ENCODE data around the gene CDC42SE1. TPM values are rescaled to one million over a fixed set of nuclear protein-coding genes. Genes with fewer than 3 reads are reported as not detected.

CDC42SE1 gene
- total RNA-seq, 4 donors from 2014 or later = 41.1 to 58.2 (median 49.6) TPM

DNA sequence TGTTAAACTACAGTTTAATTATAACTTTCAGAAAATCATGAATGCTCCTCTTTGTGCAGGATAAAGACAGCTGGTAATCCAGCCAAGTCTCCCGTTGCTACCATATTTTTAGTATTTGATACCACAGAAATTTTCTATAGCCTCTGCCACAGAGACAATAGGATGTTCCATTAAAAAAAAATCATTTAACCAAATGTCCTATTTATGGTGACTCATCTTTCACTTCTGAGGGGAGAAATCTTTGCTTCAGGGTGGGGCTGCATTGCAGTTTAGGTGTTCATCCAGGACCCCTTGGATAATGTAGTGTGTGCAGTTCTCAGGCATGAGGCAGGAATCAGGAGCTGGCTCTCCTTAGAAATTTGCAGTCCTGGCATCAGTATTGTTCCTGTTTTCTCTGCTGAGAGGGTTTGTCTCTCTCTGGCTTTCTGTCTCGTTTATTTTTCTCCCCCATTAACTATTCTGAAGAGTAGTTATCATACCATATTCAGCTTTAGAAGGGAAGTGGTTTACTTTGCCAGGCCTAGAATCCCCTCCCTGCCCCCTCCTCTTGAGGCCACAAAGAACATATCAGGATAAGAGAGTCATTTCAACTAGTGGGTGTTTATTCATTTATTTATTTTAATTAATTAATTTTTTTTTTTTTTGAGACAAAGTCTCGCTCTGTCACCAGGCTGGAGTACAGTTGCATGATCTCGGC is 48.1 kb downstream of the CDC42SE1 start:
- no peaks in the 10 kb centered on the region for H3K27me3 ChIP-seq
- peaks cover 35 to 52% (median 48%) of the 10 kb centered on the region in 4 donors for H3K4me1 ChIP-seq
- intact Hi-C loops (cut with DNase I) = no loop called here
- TF ChIP-seq EP300 (IDR thresholded peaks at IDR 0.05) (no peak), POLR2A (IDR thresholded peaks at IDR 0.05; ENCODE audit: low read depth) (no peak), POLR2AphosphoS5 (IDR thresholded peaks at IDR 0.05) (no peak)
- TF ChIP-seq, protein P1, sequence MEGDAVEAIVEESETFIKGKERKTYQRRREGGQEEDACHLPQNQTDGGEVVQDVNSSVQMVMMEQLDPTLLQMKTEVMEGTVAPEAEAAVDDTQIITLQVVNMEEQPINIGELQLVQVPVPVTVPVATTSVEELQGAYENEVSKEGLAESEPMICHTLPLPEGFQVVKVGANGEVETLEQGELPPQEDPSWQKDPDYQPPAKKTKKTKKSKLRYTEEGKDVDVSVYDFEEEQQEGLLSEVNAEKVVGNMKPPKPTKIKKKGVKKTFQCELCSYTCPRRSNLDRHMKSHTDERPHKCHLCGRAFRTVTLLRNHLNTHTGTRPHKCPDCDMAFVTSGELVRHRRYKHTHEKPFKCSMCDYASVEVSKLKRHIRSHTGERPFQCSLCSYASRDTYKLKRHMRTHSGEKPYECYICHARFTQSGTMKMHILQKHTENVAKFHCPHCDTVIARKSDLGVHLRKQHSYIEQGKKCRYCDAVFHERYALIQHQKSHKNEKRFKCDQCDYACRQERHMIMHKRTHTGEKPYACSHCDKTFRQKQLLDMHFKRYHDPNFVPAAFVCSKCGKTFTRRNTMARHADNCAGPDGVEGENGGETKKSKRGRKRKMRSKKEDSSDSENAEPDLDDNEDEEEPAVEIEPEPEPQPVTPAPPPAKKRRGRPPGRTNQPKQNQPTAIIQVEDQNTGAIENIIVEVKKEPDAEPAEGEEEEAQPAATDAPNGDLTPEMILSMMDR (IDR thresholded peaks at IDR 0.05) = no peak
- 75% methylated on average over 4 of the region's 4 CpGs for WGBS
- no peak for DNase-seq (ENCODE audit: extremely low spot score)
- peak overlapping the region in 1 of 4 donors; percentile 3 for H3K27ac ChIP-seq (replicated peaks in 1 of 4)
- H3K4me3 ChIP-seq = no peak overlapping the region
- H3K9me3 ChIP-seq = no peaks in the 10 kb centered on the region
- peaks cover 0 to 6% (median 2%) of the 10 kb centered on the region in 4 donors for H3K36me3 ChIP-seq

- WGBS = 68% methylated on average over 3 of the region's 3 CpGs
- no peak for DNase-seq (ENCODE audit: extremely low spot score)
- H3K4me1 ChIP-seq = peaks cover 38 to 59% (median 57%) of the 10 kb centered on the region in 4 donors
- peaks cover 0 to 6% (median 2%) of the 10 kb centered on the region in 4 donors for H3K36me3 ChIP-seq
- no peaks in the 10 kb centered on the region for H3K9me3 ChIP-seq
- TF ChIP-seq, protein P1 (IDR thresholded peaks at IDR 0.05) = no peak
- TF ChIP-seq EP300 (IDR thresholded peaks at IDR 0.05) (no peak), POLR2A (IDR thresholded peaks at IDR 0.05; ENCODE audit: low read depth) (no peak), POLR2AphosphoS5 (IDR thresholded peaks at IDR 0.05) (no peak)
- intact Hi-C loops (cut with DNase I) = no loop called here
- H3K27me3 ChIP-seq = no peaks in the 10 kb centered on the region
- no peak overlapping the region for H3K27ac ChIP-seq (replicated peaks in 1 of 4)
- H3K4me3 ChIP-seq = no peak overlapping the region
These were observed 49.1 kb downstream of the CDC42SE1 start for GRCh38 chr1:151010346-151010726.

GRCh38 chr1:151009674-151010345 is 49.6 kb downstream of the CDC42SE1 start:
- intact Hi-C loops (cut with DNase I) = loop anchor here (10.0 kb wide), 1 partner anchor 315 kb away; the partner anchor contains the start of gene GOLPH3L
- Histone ChIP-seq H3K4me3 (peak overlapping the region in 2 of 4 donors; percentile 66 to 80), H3K27ac (replicated peaks in 1 of 4) (peak overlapping the region; percentile 81 to 91 (median 87))

GRCh38 chr1:151009206-151009587 is 50.2 kb downstream of the CDC42SE1 start:
- Histone ChIP-seq H3K4me3 (peak overlapping the region; percentile 66 to 80 (median 70)), H3K9me3 (no peaks in the 10 kb centered on the region), H3K4me1 (peaks cover 45 to 70% (median 68%) of the 10 kb centered on the region in 4 donors), H3K27ac (replicated peaks in 1 of 4) (peak overlapping the region; percentile 81 to 91 (median 87)), H3K36me3 (peaks cover 0 to 4% (median 0%) of the 10 kb centered on the region in 4 donors), H3K27me3 (no peaks in the 10 kb centered on the region)
- TF ChIP-seq, protein P1 (IDR thresholded peaks at IDR 0.05) = no peak
- no peak for TF ChIP-seq EP300 (IDR thresholded peaks at IDR 0.05)
- intact Hi-C loops (cut with DNase I) = loop anchor here (10.0 kb wide), 1 partner anchor 314 kb away; the partner anchor contains the start of gene GOLPH3L
- 43% methylated on average over 3 of the region's 3 CpGs for WGBS
- DNase-seq (ENCODE audit: extremely low spot score) = no peak

More at GRCh38 chr1:151009674-151010345, 49.6 kb downstream of the CDC42SE1 start:
- Histone ChIP-seq H3K4me1 (peaks cover 43 to 64% (median 62%) of the 10 kb centered on the region in 4 donors), H3K27me3 (no peaks in the 10 kb centered on the region), H3K9me3 (no peaks in the 10 kb centered on the region), H3K36me3 (peaks cover 0 to 4% (median under 1%) of the 10 kb centered on the region in 4 donors)
- no peak for TF ChIP-seq EP300 (IDR thresholded peaks at IDR 0.05)
- no peak for TF ChIP-seq POLR2AphosphoS5 (IDR thresholded peaks at IDR 0.05)
- no peak for TF ChIP-seq POLR2A (IDR thresholded peaks at IDR 0.05; ENCODE audit: low read depth)
- TF ChIP-seq, protein P1 (IDR thresholded peaks at IDR 0.05) = no peak
- 92% methylated on average over 8 of the region's 8 CpGs for WGBS
- DNase-seq (ENCODE audit: extremely low spot score) = no peak

All from esophagus muscularis mucosa (tissue), 4 donors.